Inferior parietal cortex (tissue), 1 donor: ENCODE data around the gene KLHL6.
"Not testable (repeated sequence)": the region's sequence is repeated elsewhere in the genome, so short reads cannot be mapped to it uniquely, and the experiment has no call there.

Experiments
- DNase-seq: peaks from one replicate; pipeline ENCODE4 v3.0.0-alpha.2; 2016; ENCODE audit errors: extremely low spot score

The KLHL6 gene

GRCh38 chr3:183532620-183533411 lies 22.7 kb downstream of the KLHL6 start:
- no peak for DNase-seq

- no peak for DNase-seq
These were observed 25.8 kb downstream of the KLHL6 start for GRCh38 chr3:183529717-183530116.

- no peak for DNase-seq
These were observed 26.3 kb downstream of the KLHL6 start for GRCh38 chr3:183529185-183529584.

DNA sequence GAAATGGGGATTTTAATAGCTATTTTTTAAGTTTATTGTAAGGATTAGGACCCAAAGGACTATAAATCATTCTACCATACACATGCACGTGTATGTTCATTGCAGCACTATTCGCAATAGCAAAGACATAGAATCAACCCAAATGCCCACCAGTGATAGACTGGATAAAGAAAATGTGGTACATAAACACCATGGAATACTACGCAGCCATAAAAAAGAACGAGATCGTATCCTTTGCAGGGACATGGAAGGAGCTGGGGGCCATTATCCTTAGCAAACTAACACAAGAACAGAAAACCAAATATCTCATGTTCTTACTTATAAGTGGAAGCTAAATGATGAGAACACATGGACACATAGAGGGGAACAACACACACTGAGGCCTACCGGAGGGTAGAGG lies 26.7 kb downstream of the KLHL6 start:
- not testable (repeated sequence) for DNase-seq

GRCh38 chr3:183527428-183528379 lies 27.8 kb downstream of the KLHL6 start:
- DNase-seq = no peak

DNA sequence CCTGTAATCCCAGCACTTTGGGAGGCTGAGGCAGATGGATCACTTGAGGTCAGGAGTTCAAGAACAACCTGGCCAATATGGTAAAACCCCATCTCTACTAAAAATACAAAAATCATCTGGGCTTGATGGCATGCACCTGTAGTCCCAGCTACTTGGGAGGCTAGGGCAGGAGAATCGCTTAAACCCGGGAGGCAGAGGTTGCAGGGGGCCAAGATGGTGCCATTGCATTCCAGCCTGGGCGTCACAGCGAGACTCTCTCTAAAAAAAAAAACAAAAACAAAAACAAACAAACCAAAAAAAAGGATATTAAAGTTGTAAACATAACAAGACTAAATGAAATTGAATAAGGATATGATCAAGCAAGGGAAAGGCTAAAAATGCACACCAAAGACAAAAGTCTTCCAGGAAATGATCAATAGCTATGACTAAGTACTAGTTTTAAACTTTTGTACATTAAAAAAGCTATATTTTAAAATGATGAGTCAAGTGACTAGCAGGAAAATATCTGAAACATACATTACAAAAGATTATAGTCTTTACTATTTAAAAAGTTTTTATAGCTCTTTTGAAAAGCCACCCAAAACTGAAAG lies 28.6 kb downstream of the KLHL6 start:
- DNase-seq = no peak

DNA sequence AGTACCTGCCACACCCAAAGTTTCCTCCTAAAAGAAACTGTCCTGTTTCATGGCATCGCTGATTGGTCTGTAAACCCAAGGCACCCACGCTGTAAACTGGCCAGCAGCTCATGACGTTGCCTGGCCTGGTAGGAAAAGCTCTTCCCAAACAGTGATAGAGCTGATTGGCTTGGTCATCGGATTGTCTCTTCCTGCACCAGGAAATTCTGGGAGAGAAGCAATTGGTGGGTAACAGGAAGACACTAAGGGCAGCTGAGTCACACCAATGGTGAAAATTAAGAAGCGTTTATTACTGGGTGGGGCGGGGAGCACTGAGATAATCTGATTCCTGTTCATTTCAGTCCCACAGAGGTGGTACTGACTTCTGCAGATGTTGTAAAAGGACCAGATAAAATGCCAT lies 31.0 kb downstream of the KLHL6 start:
- DNase-seq = no peak

DNA sequence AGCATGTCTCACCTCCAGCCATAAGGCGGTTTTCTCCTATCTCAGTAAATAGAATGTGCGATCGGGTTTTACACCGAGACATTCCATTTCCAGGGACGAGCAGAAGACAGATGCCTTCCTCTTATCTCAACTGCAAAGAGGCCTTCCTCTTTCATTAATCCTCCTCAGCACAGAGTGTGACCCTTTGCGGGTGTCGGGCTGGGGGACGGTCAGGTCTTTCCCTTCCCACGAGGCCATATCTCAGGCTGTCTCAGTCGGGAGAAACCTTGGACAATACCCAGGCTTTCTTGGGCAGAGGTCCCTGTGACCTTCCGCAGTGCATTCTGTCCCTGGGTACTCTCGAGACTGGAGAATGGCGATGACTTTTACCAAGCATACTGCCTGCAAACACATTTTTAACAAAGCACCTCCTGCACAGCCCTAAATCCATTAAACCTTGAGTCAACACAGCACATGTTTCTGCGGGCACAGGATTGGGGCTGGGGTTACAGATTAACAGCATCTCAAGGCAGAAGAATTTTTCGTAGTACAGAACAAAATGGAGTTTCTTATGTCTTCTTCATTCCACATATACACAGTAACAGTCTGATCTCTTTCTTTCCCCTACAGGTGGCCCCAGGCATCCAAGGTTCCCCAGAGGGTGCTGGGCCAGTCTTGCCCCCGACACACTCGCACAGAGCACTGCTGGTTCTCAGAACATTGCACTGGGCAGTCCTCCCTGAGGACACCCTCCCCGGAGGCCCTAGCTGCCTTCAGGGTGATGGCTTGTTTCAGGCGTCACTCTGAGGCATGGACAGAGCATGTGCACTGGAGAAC lies 34.6 kb downstream of the KLHL6 start:
- DNase-seq = not testable (repeated sequence)

GRCh38 chr3:183520295-183520694 lies 35.2 kb downstream of the KLHL6 start:
- DNase-seq = not testable (repeated sequence)

DNA sequence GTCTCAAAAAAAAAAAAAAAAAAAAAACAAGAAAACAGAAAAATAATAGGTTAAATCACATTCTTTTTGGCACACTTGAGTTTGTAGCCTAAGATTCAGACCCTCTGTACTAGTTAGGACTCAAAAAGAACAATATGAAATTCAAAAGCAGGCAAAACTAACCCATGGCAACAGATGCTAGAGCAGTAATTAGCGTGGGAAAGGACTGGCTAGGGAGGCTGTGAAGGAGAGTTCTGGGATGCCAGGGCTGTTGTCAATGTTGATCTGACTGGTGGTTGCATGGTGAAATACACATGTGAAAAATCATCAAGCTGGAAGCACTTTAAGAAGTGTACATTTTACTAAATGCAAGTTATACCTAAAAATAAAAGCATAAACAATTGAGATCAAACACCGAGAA lies 35.6 kb downstream of the KLHL6 start:
- DNase-seq = no peak

GRCh38 chr3:183518491-183519251 lies 36.8 kb downstream of the KLHL6 start:
- DNase-seq = no peak

DNA sequence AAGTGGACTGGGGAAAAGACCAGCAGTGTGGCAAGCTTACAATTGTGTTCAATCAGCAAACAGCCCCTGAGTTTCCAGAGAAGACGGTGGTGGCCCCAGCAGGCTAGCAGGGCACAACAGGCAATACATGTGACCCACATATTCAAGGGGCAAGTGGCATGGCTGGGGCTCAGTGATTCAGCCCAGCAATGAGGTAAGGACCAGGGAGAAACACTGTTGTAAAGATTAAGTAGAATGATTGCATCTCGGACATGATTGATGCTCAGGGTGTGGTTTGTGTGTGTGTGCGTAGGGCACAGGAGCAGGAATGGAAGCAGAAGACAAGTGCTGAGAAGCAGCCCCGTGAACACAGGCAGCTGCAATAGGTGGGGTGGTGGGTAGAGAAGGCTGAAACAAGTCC lies 37.9 kb downstream of the KLHL6 start:
- no peak for DNase-seq

- no peak for DNase-seq
These were observed 39.3 kb downstream of the KLHL6 start for GRCh38 chr3:183515968-183516851.

GRCh38 chr3:183514021-183514420 lies 41.5 kb downstream of the KLHL6 start:
- DNase-seq = no peak

GRCh38 chr3:183513046-183513706 lies 42.3 kb downstream of the KLHL6 start:
- DNase-seq = no peak

GRCh38 chr3:183511286-183512131 lies 44.0 kb downstream of the KLHL6 start:
- DNase-seq = not testable (repeated sequence)

GRCh38 chr3:183508821-183509220 lies 46.7 kb downstream of the KLHL6 start:
- DNase-seq = no peak

- no peak for DNase-seq
These were observed 48.0 kb downstream of the KLHL6 start for GRCh38 chr3:183507551-183507950.
